Middle frontal gyrus (tissue), 1 donor: ENCODE data around the gene SPATS2L.

Experiments
- DNase-seq: peaks from one replicate; pipeline ENCODE4 v3.0.0-alpha.2; 2015; ENCODE audit warnings: low spot score; ENCODE audit errors: extremely low spot score

SPATS2L gene, protein sequence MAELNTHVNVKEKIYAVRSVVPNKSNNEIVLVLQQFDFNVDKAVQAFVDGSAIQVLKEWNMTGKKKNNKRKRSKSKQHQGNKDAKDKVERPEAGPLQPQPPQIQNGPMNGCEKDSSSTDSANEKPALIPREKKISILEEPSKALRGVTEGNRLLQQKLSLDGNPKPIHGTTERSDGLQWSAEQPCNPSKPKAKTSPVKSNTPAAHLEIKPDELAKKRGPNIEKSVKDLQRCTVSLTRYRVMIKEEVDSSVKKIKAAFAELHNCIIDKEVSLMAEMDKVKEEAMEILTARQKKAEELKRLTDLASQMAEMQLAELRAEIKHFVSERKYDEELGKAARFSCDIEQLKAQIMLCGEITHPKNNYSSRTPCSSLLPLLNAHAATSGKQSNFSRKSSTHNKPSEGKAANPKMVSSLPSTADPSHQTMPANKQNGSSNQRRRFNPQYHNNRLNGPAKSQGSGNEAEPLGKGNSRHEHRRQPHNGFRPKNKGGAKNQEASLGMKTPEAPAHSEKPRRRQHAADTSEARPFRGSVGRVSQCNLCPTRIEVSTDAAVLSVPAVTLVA

DNA sequence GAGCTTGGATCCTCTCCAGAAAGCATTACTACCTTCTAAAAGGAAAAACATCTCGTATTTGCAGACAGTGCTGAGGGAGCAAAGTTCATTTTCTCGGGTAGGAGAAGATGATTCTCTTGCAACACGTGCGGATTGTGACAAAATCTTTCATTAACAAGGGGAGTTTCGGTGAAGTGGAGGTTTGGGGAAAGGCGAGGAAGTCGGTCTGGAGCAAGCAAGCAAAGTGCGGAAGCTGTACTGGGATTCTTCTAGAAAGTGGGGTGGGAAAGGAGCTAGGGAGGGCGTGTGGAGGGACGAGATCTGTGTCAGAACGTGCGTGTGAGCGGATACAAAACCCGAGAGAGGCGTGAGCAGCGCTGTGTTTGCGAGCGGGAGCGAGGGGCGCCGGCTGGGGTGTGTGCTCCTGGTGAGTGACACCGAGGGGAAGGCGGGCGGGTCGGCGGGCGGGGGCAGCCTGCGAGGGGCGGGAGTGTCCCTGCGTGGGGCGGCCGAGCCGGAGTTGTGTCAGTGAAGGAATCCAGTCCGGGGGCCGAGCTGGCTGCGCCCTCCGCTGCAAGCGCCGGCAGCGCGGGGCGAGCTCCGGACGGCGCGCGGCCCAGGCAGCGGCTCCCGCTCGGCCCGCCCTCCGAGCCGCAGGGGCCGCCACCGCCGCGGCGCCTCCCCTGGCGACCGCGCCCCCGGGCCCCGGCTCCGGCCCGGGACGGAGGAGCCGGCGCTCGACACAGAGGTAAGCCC, at the start of gene SPATS2L:
Gene SPATS2L, plus strand, starts transcription at position 498 of the 735 bp plus-strand sequence. CDS start 82,552 bp downstream, outside the sequence.
- peak; percentile 33 for DNase-seq

DNA sequence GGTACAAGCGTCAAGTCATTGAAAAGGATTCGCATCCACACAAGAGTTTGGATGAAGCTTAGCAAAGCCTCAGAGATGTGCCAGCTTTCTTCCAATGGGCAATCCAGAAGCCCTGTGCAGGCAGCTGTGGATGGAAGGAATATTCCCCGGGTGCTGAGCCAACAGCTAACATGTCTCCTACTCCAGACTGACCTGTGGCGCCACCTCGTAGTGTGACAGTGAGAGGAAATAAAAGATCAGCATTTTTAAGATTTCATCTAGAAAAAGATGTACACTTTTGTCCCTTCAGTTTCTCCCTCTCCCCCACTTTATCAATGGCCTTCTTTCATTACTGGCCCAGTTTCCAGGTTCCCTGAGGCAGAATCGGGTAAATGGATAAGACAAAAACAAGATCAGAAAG, 48.9 kb upstream of the SPATS2L start:
- no peak for DNase-seq

DNA sequence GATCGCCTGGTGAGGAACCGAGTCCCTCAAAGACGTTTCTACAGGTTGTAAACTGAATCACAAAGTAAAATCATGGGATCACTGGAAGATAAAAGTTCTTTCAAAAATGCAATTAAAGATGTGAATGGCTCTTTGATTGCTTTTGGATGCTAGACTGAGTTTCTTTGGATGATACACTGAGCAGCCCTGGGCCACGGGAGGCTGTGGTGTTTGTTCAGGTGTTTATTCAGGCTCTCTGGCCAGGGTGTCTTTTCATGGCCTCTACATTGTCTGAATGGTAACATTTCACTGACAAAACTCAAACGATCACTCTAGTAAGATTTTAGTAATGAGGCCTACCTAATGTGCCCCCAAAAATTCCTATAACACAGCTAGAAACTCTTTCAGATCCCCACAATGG, 48.4 kb upstream of the SPATS2L start:
- DNase-seq: no peak

- no peak for DNase-seq
Observed at GRCh38 chr2:200258881-200259576, 47.5 kb upstream of the SPATS2L start.

GRCh38 chr2:200259577-200259957, 46.9 kb upstream of the SPATS2L start:
- DNase-seq: no peak

DNA sequence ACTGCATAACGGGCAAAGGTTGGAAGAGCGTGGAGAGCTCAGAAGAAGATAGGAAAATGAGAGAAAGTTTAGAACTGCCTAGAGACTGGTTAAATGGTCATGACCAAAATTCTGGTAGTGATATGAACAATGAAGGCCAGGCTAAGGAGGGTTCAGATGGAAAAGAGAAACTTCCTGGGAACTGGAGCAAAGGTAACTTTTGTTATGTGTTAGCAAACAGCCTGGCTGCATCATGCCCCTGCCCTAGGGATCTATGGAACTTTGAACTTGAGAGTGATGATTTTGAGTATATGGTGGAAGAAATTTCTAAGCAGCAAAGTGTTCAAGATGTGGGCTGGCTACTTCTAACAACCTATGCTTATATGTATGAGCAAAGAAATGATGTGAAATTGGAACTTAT, 44.4 kb upstream of the SPATS2L start:
- DNase-seq: no peak

DNA sequence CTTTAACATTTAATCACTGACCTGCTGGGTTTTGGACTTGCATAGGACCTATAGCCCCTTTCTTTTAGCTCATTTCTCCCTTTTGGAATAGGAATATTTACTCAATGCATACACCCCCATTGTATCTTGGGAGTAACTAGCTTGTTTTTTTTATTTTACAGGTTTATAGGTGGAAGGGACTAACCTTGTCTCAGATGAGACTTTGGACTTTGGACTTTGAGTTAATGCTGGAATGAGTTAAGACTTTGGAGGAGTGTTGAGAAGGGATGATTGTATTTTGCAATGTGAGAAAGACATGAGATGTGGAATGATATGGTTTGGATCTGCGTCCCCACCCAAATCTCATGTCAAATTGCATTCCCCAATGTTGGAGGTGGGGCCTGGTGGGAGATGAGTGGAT, 43.2 kb upstream of the SPATS2L start:
- DNase-seq: no peak

DNA sequence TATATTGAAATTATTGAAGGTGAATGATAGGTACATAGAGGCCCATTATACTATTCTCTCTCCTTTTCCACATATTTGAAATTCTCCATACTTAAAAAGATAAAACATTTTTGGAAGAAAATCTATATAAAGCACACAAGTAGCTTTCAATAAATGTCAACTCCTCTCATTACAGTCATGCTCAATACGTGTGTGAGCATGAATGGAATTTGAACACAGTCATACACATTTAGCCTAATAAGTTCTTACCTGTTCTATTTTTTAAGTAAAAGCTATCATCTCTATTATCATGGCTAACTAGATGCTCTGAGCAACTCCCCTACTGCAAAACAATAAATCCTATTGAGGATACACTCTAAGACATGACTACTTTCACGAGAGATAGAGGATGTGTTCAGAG, 41.9 kb upstream of the SPATS2L start:
- DNase-seq: no peak

DNA sequence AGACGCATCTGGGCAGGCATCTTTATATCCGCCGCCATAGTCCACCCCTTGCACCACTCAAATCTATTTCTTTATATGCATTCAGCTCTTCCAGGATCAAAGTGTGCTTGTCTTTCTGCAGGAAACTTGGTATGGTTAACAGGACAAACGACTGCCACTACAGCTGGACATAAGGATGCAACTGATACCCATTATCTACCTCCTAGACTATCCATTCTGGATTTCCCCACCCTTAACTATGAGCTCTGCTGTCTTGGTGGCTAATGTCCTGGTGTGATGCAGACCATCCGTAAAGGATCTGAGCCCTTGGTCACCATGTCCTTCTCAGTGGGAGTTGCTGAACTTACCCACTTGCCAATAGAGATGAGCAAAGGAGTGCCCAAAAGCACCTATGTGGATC, 40.1 kb upstream of the SPATS2L start:
- DNase-seq: no peak

GRCh38 chr2:200267350-200267749, 39.1 kb upstream of the SPATS2L start:
- DNase-seq: no peak

GRCh38 chr2:200270732-200271131, 35.8 kb upstream of the SPATS2L start:
- no peak for DNase-seq

DNA sequence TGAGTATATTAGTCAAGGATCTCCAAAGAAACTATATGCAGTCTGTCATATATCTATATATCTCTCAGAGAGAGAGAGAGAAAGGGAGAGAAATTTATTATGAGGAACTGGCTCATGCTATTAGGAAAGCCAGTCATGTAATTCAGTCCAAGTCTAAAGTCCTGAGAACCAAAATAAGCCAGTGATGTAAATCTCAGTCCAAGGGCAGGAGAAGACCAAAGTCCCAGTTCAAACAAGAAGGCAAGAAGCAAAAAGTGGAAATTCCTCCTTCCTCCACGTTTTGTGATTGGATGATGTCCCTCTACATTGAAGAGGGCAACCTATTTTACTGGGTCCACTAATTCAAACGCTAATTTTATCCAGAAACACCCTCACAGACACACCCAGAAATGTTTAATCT, 34.2 kb upstream of the SPATS2L start:
- DNase-seq: no peak

GRCh38 chr2:200274116-200275075, 32.1 kb upstream of the SPATS2L start:
- no peak for DNase-seq

- no peak for DNase-seq
Observed at GRCh38 chr2:200275295-200276013, 31.0 kb upstream of the SPATS2L start.

DNA sequence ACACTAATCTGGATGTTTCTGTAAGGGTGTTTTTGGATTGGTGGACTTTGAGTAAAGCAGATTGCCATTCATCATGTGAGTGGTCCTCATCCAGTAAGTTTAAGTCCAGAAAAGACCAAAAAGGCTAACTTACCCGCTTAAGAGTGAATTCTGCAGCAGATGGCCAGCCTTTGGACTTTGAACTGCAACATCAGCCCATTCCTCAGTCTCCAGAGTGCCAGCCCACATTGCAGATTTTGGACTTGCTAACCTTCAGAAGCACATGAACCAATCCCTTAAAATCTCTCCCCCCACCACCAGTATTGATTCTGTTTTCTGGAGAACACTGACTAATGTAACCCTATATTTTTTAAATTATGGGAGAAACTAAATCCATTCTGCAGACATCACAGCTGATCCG, 30.0 kb upstream of the SPATS2L start:
- no peak for DNase-seq

- DNase-seq: no peak
Observed at GRCh38 chr2:200278694-200279316, 27.7 kb upstream of the SPATS2L start.

DNA sequence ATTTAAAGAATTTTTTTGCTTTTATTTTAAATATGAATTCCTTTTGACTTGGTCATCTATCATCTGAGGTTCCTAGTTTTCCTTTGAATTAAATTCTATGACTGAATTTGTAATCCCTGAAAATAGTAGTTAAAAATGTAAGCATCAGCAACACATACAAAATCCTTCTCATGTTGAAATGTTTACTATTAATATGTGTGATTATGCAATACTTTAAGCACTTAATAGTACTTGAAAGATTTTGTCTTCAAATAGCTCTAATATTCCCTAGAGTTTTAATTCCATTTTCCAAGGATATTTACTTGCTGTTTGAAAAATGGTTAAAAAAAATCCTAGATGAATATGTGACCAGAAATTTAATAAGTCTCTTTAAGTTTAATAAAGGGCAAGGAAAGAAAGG, 26.6 kb upstream of the SPATS2L start:
- DNase-seq: no peak

DNA sequence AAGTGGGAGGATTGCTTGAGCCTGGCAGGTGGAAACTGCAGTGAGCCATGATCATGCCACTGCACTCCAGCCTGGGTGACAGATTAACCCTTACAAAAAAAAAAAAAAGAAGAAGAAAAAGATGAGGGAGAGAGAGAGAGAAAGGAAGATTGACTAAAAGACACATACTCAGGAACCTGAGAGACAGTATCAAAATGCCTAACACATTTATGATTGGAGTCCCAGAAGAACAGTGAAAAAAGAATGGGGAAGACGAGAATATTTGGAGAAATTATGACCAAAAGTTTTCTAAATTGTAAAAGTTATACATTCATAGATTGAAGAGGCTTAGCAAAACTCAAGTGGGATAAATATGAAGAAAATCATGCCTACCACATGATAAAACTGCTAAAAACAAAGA, 19.9 kb upstream of the SPATS2L start:
- no peak for DNase-seq

DNA sequence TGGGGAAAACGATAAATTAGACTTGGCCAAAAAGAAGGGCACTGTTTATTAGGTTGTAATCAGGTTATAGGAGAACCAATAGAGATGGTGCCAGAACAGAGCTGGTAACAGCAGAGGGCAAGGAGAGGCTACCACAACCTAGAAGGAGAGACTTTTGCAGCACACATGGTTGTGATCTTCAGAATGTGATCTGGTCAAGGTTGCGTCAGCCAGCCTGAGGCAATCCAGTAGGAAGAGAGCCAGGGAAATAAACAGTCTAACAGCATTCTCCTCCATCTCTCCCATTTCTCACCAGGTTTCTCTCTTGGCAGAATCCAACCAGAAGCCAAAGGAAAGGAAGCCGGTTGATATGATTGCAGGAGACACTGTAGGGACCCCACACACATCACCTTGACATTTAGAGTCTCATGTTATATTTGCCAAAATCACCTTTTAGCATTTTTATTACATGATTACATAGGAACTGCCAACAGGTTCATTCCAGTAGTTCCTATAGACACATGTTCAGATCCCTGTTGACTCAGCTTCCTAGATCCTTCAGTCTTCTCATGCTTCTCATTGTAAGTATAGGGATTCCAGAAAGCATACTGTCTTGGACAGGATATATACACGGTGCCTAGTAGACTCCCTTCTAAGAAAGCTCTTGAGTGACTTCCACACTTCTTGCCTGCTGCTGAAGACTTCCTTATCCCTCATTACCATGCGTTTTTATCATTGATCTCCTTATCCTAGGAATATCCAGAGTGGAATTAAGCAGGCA, 17.6 kb upstream of the SPATS2L start:
- DNase-seq: no peak
